Liver (tissue), 9 donors: ENCODE results near the gene TRIM38. TPM values are rescaled to one million over a fixed set of nuclear protein-coding genes. Genes with fewer than 3 reads are reported as not detected.

Experiments used
- DNase-seq: peaks from one replicate; pipeline ENCODE4 v3.0.0-alpha.2; 2017; ENCODE audit warnings: low spot score
- H3K27ac ChIP-seq, 2 donors: one replicate each; pipeline ENCODE4 v1.7.0; 2013; ENCODE audit warnings: inconsistent platforms in 2 of 2, low read length in 2 of 2, control low read depth in 1 of 2, low read depth in 1 of 2, mild to moderate bottlenecking in 1 of 2
- H3K27me3 ChIP-seq, 4 donors: one replicate each; pipeline versions ENCODE4 v1.6.1 to v1.7.0; 2013; ENCODE audit warnings: low read length in 3 of 4, inconsistent platforms in 1 of 4, mild to moderate bottlenecking in 1 of 4, moderate library complexity in 1 of 4; ENCODE audit not compliant: control insufficient read depth in 4 of 4, insufficient read depth in 4 of 4
- H3K36me3 ChIP-seq, 4 donors: one replicate each; pipeline versions ENCODE4 v1.6.1 to v1.7.0; 2013; ENCODE audit warnings: low read length in 3 of 4, mild to moderate bottlenecking in 3 of 4, low read depth in 1 of 4, moderate library complexity in 1 of 4; ENCODE audit not compliant: control insufficient read depth in 4 of 4, insufficient read depth in 3 of 4
- H3K4me1 ChIP-seq, 4 donors: one replicate each; pipeline versions ENCODE4 v1.6.1 to v1.7.0; 2013; ENCODE audit warnings: low read length in 3 of 4, mild to moderate bottlenecking in 3 of 4, moderate library complexity in 1 of 4; ENCODE audit not compliant: control insufficient read depth in 4 of 4, insufficient read depth in 4 of 4
- H3K4me3 ChIP-seq, 3 donors: one replicate each; pipeline versions ENCODE4 v1.6.1 to v1.7.0; 2013; ENCODE audit warnings: low read length in 3 of 3, control low read depth in 1 of 3, low read depth in 1 of 3, mild to moderate bottlenecking in 1 of 3
- H3K9ac ChIP-seq, 2 donors: one replicate each; pipeline ENCODE4 v1.7.0; 2013; ENCODE audit warnings: low read length in 2 of 2, mild to moderate bottlenecking in 2 of 2, moderate library complexity in 2 of 2, control low read depth in 1 of 2, low read depth in 1 of 2
- H3K9me3 ChIP-seq, 4 donors: one replicate each; pipeline versions ENCODE4 v1.6.1 to v1.7.0; 2013; ENCODE audit warnings: low read length in 3 of 4; ENCODE audit not compliant: control insufficient read depth in 4 of 4
- ATF3 ChIP-seq: IDR thresholded peaks from 2 replicates; pipeline ENCODE4 v1.6.1; 2016; ENCODE audit warnings: antibody characterized with exemption
- CTCF ChIP-seq: fragments of 150-350 bp; IDR thresholded peaks from 2 replicates; pipeline ENCODE4 v1.5.1; 2017; ENCODE audit warnings: improper control_type of control experiment, low read depth, low read length; ENCODE audit not compliant: missing input control
- EGR1 ChIP-seq, 2 donors: IDR thresholded peaks; 2 replicates each; pipeline ENCODE4 v1.6.1; 2016 to 2018; ENCODE audit warnings: antibody characterized with exemption in 2 of 2, low read depth in 2 of 2
- FOXA1 ChIP-seq: IDR thresholded peaks from 2 replicates; pipeline ENCODE4 v1.6.1; 2016; ENCODE audit warnings: antibody characterized with exemption
- FOXA2 ChIP-seq: IDR thresholded peaks from 2 replicates; pipeline ENCODE4 v1.6.1; 2016; ENCODE audit warnings: antibody characterized with exemption
- GABPA ChIP-seq, 2 donors: IDR thresholded peaks in 1 of 2; conservative IDR thresholded peaks in 1 of 2; 2 replicates each; pipeline ENCODE4 v1.6.1; 2016; ENCODE audit warnings: antibody characterized with exemption in 2 of 2, mild to moderate bottlenecking in 1 of 2, moderate library complexity in 1 of 2
- HNF4A ChIP-seq, 2 donors: conservative IDR thresholded peaks; 2 replicates each; pipeline ENCODE4 v1.6.1; 2016; ENCODE audit warnings: antibody characterized with exemption in 2 of 2, mild to moderate bottlenecking in 2 of 2
- JUND ChIP-seq, 2 donors: IDR thresholded peaks; 2 replicates each; pipeline ENCODE4 v1.6.1; 2016; ENCODE audit warnings: antibody characterized with exemption in 2 of 2
- MAX ChIP-seq: IDR thresholded peaks from 2 replicates; pipeline ENCODE4 v1.6.1; 2016; ENCODE audit warnings: antibody characterized with exemption
- NR2F2 ChIP-seq: IDR thresholded peaks from 2 replicates; pipeline ENCODE4 v1.6.1; 2016; ENCODE audit warnings: antibody characterized with exemption
- RAD21 ChIP-seq, 2 donors: IDR thresholded peaks; 2 replicates each; pipeline ENCODE4 v1.6.1; 2016; ENCODE audit warnings: antibody characterized with exemption in 2 of 2, mild to moderate bottlenecking in 2 of 2
- RXRA ChIP-seq, 2 donors: IDR thresholded peaks; 2 replicates each; pipeline ENCODE4 v1.6.1; 2017 to 2018; ENCODE audit warnings: antibody characterized with exemption in 2 of 2, mild to moderate bottlenecking in 1 of 2
- SP1 ChIP-seq: IDR thresholded peaks from 2 replicates; pipeline ENCODE4 v1.6.1; 2018; ENCODE audit warnings: antibody characterized with exemption, mild to moderate bottlenecking
- TAF1 ChIP-seq: conservative IDR thresholded peaks from 2 replicates; pipeline ENCODE4 v1.6.1; 2016; ENCODE audit warnings: antibody characterized with exemption, mild to moderate bottlenecking
- YY1 ChIP-seq: IDR thresholded peaks from 2 replicates; pipeline ENCODE4 v1.6.1; 2016; ENCODE audit warnings: antibody characterized with exemption, mild to moderate bottlenecking
- WGBS: extraction: QIAGEN DNeasy Blood & Tissue Kit; methylation state at CpG from one replicate; pipeline ENCODE4 v1.1.7; 2013; 5-methylcytosine and 5-hydroxymethylcytosine counted together
- polyA plus RNA-seq, 2 donors: library from polyadenylated mRNA; stranded (reverse) in 1 of 2; unstranded in 1 of 2; fragments of 200-250 nt in 1 of 2; fragments of >200 nt in 1 of 2; fragmentation: Nextera tagmentation in 1 of 2; extraction: Ambion mirVana in 1 of 2; gene quantifications; one replicate each; pipeline versions ENCODE4 v1.2.1 to v1.2.3, GENCODE V29; 2013 to 2015
- total RNA-seq, 2 donors: library from RNA; depleted of rRNA; stranded (reverse); fragments of >200 nt; gene quantifications; one replicate each; pipeline ENCODE4 v1.2.3, GENCODE V29; 2014
- TF ChIP-seq, protein P1 (sequence below): IDR thresholded peaks from 2 replicates; pipeline ENCODE4 v1.6.1; 2016; ENCODE audit warnings: antibody characterized with exemption, mild to moderate bottlenecking
- TF ChIP-seq, protein P2 (sequence below): IDR thresholded peaks from 2 replicates; pipeline ENCODE4 v1.6.1; 2016; ENCODE audit warnings: antibody characterized with exemption
- donor health status: healthy.
- donor health status: healthy.
- donor health status: healthy.
- donor health status: healthy.
- donor health status: healthy.

The TRIM38 gene
- total and polyA plus RNA-seq, 4 donors: 1.5 to 3.9 (median 2.9) TPM

DNA sequence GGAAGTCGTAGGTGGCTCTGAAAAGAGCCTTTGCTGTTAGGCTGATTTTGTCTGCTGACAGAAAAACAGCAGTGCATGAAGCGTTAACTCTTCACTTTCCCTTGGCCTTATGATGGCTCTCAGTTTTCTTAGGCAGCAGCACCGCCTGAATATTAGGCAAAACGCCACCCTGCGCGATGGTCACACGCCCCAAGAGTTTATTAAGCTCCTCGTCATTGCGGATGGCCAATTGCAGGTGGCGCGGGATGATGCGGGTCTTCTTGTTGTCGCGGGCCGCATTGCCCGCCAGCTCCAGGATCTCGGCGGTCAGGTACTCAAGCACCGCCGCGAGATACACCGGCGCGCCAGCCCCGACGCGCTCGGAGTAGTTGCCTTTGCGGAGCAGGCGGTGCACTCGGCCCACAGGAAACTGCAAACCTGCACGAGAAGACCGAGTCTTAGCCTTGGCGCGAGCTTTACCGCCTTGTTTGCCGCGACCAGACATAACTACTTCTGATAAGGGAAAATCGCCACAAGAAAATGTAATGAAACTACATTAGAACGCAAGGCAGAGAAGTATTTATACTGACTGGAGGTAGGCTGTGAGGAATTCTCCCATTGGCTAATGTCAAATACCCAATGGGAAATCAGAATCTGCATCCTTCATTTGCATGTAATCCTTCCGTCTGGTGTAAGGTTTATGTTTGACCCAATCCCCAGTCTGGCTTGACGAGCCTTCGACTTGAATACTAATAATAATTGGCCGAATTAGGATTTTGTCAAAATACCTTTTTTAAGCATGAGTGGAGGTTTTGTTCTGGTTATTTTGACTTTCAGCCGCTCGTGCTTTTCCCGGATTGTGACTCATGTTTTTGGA is 70.7 kb downstream of the TRIM38 start (continued):
- TF ChIP-seq MAX (no peak), FOXA2 (no peak), ATF3 (peak; percentile 48), JUND (IDR thresholded peaks at IDR 0.05) (peak; percentile 45 to 80), YY1 (peak; percentile 44), EGR1 (IDR thresholded peaks at IDR 0.05; ENCODE audit: low read depth in 2 of 2) (no peak)

- peak overlapping the region; percentile 89 to 96 for H3K27ac ChIP-seq
- peak overlapping the region in 2 of 3 donors; percentile 17 to 79 for H3K4me3 ChIP-seq
- WGBS: 10% methylated on average over 19 of the region's 19 CpGs
- H3K36me3 ChIP-seq: no peaks in the 10 kb centered on the region
- H3K27me3 ChIP-seq: no peaks in the 10 kb centered on the region
- TF ChIP-seq RXRA (IDR thresholded peaks at IDR 0.05): peak in 1 of 2 donors; percentile 5
- TF ChIP-seq CTCF: no peak
- no peak for TF ChIP-seq FOXA2
- H3K4me1 ChIP-seq: peaks cover 2 to 25% (median 12%) of the 10 kb centered on the region in 4 donors
- no peaks in the 10 kb centered on the region for H3K9me3 ChIP-seq
- no peak for DNase-seq
- H3K9ac ChIP-seq: peak overlapping the region; percentile 3 to 66
Observed at GRCh38 chr6:26033941-26034354, 71.3 kb downstream of the TRIM38 start.

DNA sequence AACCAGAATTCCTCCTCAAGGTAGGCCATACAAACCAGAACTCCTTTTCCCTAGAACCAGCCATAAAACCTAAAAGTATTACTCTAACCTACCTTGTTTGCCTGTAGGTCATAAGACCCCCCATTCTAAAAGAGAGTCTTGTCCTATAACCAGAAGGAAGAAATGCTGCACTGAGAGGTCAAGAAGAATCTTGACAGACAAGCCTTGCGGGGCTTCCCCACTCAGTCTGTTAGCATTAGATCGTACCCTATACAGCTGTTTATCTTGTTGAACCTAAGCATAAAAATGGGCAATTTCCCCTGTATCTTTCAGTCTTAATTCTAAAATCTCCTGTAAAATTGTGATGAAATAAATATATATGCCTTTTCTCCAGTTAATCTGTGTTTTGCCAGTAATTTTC is 72.3 kb downstream of the TRIM38 start:
- peaks cover 2 to 25% (median 12%) of the 10 kb centered on the region in 4 donors for H3K4me1 ChIP-seq
- H3K36me3 ChIP-seq: no peaks in the 10 kb centered on the region
- no peak for TF ChIP-seq YY1
- no peak for TF ChIP-seq TAF1
- TF ChIP-seq NR2F2: no peak
- TF ChIP-seq FOXA1: no peak
- TF ChIP-seq CTCF: no peak
- TF ChIP-seq RAD21 (IDR thresholded peaks at IDR 0.05): no peak
- TF ChIP-seq SP1: no peak
- TF ChIP-seq EGR1 (IDR thresholded peaks at IDR 0.05; ENCODE audit: low read depth in 2 of 2): no peak
- TF ChIP-seq MAX: no peak
- TF ChIP-seq, protein P1, sequence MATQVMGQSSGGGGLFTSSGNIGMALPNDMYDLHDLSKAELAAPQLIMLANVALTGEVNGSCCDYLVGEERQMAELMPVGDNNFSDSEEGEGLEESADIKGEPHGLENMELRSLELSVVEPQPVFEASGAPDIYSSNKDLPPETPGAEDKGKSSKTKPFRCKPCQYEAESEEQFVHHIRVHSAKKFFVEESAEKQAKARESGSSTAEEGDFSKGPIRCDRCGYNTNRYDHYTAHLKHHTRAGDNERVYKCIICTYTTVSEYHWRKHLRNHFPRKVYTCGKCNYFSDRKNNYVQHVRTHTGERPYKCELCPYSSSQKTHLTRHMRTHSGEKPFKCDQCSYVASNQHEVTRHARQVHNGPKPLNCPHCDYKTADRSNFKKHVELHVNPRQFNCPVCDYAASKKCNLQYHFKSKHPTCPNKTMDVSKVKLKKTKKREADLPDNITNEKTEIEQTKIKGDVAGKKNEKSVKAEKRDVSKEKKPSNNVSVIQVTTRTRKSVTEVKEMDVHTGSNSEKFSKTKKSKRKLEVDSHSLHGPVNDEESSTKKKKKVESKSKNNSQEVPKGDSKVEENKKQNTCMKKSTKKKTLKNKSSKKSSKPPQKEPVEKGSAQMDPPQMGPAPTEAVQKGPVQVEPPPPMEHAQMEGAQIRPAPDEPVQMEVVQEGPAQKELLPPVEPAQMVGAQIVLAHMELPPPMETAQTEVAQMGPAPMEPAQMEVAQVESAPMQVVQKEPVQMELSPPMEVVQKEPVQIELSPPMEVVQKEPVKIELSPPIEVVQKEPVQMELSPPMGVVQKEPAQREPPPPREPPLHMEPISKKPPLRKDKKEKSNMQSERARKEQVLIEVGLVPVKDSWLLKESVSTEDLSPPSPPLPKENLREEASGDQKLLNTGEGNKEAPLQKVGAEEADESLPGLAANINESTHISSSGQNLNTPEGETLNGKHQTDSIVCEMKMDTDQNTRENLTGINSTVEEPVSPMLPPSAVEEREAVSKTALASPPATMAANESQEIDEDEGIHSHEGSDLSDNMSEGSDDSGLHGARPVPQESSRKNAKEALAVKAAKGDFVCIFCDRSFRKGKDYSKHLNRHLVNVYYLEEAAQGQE: no peak
- TF ChIP-seq, protein P2, sequence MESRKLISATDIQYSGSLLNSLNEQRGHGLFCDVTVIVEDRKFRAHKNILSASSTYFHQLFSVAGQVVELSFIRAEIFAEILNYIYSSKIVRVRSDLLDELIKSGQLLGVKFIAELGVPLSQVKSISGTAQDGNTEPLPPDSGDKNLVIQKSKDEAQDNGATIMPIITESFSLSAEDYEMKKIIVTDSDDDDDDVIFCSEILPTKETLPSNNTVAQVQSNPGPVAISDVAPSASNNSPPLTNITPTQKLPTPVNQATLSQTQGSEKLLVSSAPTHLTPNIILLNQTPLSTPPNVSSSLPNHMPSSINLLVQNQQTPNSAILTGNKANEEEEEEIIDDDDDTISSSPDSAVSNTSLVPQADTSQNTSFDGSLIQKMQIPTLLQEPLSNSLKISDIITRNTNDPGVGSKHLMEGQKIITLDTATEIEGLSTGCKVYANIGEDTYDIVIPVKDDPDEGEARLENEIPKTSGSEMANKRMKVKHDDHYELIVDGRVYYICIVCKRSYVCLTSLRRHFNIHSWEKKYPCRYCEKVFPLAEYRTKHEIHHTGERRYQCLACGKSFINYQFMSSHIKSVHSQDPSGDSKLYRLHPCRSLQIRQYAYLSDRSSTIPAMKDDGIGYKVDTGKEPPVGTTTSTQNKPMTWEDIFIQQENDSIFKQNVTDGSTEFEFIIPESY: no peak
- no peak for TF ChIP-seq GABPA (IDR thresholded peaks at IDR 0.05 in 1 of 2, conservative IDR thresholded peaks at IDR 0.05 in 1 of 2)
- TF ChIP-seq JUND (IDR thresholded peaks at IDR 0.05): no peak
- no peak for TF ChIP-seq HNF4A (conservative IDR thresholded peaks at IDR 0.05)
- TF ChIP-seq FOXA2: no peak
- H3K27ac ChIP-seq: no peak overlapping the region
- no peak overlapping the region for H3K9ac ChIP-seq
- 97% methylated on average over 2 of the region's 2 CpGs for WGBS
- DNase-seq: no peak
- H3K9me3 ChIP-seq: no peaks in the 10 kb centered on the region
- H3K27me3 ChIP-seq: no peaks in the 10 kb centered on the region
- no peak overlapping the region for H3K4me3 ChIP-seq
